GM21515 (cell line): ENCODE data around the gene RYR1.
"Not testable (repeated sequence)": the region's sequence is repeated elsewhere in the genome, so short reads cannot be mapped to it uniquely, and the experiment has no call there.

Source experiments
- ATAC-seq: cut with Tn5 transposase; IDR thresholded peaks from one replicate; pipeline ENCODE4 v1.9.1; 2021; ENCODE audit not compliant: unreplicated experiment

The RYR1 gene

GRCh38 chr19:38425810-38426466, 7.6 kb upstream of the RYR1 start, which contains the start of gene RASGRP4:
TSS of gene RASGRP4 (minus strand) at chr19:38426219. CDS start at chr19:38426091, 128 bp downstream.
- no peak for ATAC-seq

- ATAC-seq = not testable (repeated sequence)
Observed at GRCh38 chr19:38427035-38427677, 6.3 kb upstream of the RYR1 start.

- no peak for ATAC-seq
Observed at GRCh38 chr19:38429055-38429810, 4.3 kb upstream of the RYR1 start.

GRCh38 chr19:38429811-38430156, 3.7 kb upstream of the RYR1 start:
- ATAC-seq = no peak

GRCh38 chr19:38430931-38431330, 2.6 kb upstream of the RYR1 start:
- ATAC-seq = no peak

GRCh38 chr19:38434549-38435051, 1.1 kb downstream of the RYR1 start:
- no peak for ATAC-seq

- no peak for ATAC-seq
Observed at GRCh38 chr19:38437295-38437694, 3.8 kb downstream of the RYR1 start.

GRCh38 chr19:38437917-38438316, 4.4 kb downstream of the RYR1 start:
- ATAC-seq = no peak

GRCh38 chr19:38440592-38440991, 7.1 kb downstream of the RYR1 start:
- ATAC-seq = no peak

GRCh38 chr19:38441657-38442348, 8.3 kb downstream of the RYR1 start:
- ATAC-seq = no peak

GRCh38 chr19:38442736-38443135, 9.2 kb downstream of the RYR1 start:
- ATAC-seq = no peak

GRCh38 chr19:38443458-38443999, 10.0 kb downstream of the RYR1 start:
- ATAC-seq = no peak

GRCh38 chr19:38444026-38444425, 10.5 kb downstream of the RYR1 start:
- ATAC-seq = no peak

- no peak for ATAC-seq
Observed at GRCh38 chr19:38445362-38445761, 11.9 kb downstream of the RYR1 start.

- no peak for ATAC-seq
Observed at GRCh38 chr19:38448225-38448624, 14.7 kb downstream of the RYR1 start.

- no peak for ATAC-seq
Observed at GRCh38 chr19:38449518-38449917, 16.0 kb downstream of the RYR1 start.

GRCh38 chr19:38451036-38451435, 17.5 kb downstream of the RYR1 start:
- no peak for ATAC-seq

GRCh38 chr19:38451629-38452028, 18.1 kb downstream of the RYR1 start:
- no peak for ATAC-seq

- ATAC-seq = no peak
Observed at GRCh38 chr19:38452430-38453366, 19.2 kb downstream of the RYR1 start.

GRCh38 chr19:38453596-38453995, 20.1 kb downstream of the RYR1 start:
- ATAC-seq = no peak
